ENCODE measurements around the gene LRPAP1.

DNA sequence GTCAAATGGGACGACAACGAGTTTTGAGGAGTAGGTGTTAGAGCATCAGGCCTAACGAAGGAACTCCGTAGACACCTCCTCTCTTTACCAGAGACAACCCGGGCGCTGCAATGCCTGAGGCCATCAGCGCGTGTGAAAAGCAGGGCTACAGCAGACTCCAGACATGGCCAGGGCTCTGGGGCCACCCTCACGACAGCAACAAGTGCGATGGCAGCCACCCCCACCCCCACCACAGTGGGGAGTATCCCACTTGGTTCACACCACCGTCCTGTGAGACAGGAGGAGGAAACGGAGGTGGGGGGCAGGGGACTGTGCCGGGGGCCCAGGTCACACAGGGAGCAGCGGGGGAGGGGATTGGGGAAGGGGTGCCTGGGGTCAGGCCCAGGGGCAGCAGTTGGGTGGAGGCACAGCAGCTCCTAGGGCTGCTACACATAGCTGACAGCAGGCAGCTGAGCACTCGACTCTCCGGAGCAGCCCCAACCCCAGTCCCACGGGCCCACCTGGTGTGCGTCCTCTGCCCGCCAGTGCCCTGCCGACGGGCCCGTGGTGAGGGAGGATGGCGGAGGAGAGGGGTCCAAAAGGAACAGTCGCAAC is 8.5 kb downstream of the LRPAP1 start:
- TF ChIP-seq, protein P1, sequence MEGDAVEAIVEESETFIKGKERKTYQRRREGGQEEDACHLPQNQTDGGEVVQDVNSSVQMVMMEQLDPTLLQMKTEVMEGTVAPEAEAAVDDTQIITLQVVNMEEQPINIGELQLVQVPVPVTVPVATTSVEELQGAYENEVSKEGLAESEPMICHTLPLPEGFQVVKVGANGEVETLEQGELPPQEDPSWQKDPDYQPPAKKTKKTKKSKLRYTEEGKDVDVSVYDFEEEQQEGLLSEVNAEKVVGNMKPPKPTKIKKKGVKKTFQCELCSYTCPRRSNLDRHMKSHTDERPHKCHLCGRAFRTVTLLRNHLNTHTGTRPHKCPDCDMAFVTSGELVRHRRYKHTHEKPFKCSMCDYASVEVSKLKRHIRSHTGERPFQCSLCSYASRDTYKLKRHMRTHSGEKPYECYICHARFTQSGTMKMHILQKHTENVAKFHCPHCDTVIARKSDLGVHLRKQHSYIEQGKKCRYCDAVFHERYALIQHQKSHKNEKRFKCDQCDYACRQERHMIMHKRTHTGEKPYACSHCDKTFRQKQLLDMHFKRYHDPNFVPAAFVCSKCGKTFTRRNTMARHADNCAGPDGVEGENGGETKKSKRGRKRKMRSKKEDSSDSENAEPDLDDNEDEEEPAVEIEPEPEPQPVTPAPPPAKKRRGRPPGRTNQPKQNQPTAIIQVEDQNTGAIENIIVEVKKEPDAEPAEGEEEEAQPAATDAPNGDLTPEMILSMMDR (IDR thresholded peaks at IDR 0.05), result no peak
- TF ChIP-seq ZBTB21 (CRISPR knock-in tag; IDR thresholded peaks at IDR 0.05; ENCODE audit: borderline replicate concordance), result no peak
- TF ChIP-seq, protein P2, sequence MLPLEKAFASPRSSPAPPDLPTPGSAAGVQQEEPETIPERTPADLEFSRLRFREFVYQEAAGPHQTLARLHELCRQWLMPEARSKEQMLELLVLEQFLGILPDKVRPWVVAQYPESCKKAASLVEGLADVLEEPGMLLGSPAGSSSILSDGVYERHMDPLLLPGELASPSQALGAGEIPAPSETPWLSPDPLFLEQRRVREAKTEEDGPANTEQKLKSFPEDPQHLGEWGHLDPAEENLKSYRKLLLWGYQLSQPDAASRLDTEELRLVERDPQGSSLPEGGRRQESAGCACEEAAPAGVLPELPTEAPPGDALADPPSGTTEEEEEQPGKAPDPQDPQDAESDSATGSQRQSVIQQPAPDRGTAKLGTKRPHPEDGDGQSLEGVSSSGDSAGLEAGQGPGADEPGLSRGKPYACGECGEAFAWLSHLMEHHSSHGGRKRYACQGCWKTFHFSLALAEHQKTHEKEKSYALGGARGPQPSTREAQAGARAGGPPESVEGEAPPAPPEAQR (CRISPR knock-in tag; IDR thresholded peaks at IDR 0.05), result no peak
- TF ChIP-seq, protein P3, sequence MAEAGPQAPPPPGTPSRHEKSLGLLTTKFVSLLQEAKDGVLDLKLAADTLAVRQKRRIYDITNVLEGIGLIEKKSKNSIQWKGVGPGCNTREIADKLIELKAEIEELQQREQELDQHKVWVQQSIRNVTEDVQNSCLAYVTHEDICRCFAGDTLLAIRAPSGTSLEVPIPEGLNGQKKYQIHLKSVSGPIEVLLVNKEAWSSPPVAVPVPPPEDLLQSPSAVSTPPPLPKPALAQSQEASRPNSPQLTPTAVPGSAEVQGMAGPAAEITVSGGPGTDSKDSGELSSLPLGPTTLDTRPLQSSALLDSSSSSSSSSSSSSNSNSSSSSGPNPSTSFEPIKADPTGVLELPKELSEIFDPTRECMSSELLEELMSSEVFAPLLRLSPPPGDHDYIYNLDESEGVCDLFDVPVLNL (CRISPR knock-in tag; IDR thresholded peaks at IDR 0.05; ENCODE audit: borderline replicate concordance, low read depth), result no peak
- TF ChIP-seq SP1 (CRISPR knock-in tag; conservative IDR thresholded peaks at IDR 0.05), result no peak
- TF ChIP-seq, protein P4, sequence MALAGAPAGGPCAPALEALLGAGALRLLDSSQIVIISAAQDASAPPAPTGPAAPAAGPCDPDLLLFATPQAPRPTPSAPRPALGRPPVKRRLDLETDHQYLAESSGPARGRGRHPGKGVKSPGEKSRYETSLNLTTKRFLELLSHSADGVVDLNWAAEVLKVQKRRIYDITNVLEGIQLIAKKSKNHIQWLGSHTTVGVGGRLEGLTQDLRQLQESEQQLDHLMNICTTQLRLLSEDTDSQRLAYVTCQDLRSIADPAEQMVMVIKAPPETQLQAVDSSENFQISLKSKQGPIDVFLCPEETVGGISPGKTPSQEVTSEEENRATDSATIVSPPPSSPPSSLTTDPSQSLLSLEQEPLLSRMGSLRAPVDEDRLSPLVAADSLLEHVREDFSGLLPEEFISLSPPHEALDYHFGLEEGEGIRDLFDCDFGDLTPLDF (CRISPR knock-in tag; IDR thresholded peaks at IDR 0.05), result no peak
- TF ChIP-seq NFYB (CRISPR knock-in tag; conservative IDR thresholded peaks at IDR 0.05; ENCODE audit: low read depth), result no peak
- TF ChIP-seq, protein P5, sequence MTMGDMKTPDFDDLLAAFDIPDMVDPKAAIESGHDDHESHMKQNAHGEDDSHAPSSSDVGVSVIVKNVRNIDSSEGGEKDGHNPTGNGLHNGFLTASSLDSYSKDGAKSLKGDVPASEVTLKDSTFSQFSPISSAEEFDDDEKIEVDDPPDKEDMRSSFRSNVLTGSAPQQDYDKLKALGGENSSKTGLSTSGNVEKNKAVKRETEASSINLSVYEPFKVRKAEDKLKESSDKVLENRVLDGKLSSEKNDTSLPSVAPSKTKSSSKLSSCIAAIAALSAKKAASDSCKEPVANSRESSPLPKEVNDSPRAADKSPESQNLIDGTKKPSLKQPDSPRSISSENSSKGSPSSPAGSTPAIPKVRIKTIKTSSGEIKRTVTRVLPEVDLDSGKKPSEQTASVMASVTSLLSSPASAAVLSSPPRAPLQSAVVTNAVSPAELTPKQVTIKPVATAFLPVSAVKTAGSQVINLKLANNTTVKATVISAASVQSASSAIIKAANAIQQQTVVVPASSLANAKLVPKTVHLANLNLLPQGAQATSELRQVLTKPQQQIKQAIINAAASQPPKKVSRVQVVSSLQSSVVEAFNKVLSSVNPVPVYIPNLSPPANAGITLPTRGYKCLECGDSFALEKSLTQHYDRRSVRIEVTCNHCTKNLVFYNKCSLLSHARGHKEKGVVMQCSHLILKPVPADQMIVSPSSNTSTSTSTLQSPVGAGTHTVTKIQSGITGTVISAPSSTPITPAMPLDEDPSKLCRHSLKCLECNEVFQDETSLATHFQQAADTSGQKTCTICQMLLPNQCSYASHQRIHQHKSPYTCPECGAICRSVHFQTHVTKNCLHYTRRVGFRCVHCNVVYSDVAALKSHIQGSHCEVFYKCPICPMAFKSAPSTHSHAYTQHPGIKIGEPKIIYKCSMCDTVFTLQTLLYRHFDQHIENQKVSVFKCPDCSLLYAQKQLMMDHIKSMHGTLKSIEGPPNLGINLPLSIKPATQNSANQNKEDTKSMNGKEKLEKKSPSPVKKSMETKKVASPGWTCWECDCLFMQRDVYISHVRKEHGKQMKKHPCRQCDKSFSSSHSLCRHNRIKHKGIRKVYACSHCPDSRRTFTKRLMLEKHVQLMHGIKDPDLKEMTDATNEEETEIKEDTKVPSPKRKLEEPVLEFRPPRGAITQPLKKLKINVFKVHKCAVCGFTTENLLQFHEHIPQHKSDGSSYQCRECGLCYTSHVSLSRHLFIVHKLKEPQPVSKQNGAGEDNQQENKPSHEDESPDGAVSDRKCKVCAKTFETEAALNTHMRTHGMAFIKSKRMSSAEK (CRISPR knock-in tag; IDR thresholded peaks at IDR 0.05; ENCODE audit: borderline replicate concordance), result no peak
- TF ChIP-seq, protein P6, sequence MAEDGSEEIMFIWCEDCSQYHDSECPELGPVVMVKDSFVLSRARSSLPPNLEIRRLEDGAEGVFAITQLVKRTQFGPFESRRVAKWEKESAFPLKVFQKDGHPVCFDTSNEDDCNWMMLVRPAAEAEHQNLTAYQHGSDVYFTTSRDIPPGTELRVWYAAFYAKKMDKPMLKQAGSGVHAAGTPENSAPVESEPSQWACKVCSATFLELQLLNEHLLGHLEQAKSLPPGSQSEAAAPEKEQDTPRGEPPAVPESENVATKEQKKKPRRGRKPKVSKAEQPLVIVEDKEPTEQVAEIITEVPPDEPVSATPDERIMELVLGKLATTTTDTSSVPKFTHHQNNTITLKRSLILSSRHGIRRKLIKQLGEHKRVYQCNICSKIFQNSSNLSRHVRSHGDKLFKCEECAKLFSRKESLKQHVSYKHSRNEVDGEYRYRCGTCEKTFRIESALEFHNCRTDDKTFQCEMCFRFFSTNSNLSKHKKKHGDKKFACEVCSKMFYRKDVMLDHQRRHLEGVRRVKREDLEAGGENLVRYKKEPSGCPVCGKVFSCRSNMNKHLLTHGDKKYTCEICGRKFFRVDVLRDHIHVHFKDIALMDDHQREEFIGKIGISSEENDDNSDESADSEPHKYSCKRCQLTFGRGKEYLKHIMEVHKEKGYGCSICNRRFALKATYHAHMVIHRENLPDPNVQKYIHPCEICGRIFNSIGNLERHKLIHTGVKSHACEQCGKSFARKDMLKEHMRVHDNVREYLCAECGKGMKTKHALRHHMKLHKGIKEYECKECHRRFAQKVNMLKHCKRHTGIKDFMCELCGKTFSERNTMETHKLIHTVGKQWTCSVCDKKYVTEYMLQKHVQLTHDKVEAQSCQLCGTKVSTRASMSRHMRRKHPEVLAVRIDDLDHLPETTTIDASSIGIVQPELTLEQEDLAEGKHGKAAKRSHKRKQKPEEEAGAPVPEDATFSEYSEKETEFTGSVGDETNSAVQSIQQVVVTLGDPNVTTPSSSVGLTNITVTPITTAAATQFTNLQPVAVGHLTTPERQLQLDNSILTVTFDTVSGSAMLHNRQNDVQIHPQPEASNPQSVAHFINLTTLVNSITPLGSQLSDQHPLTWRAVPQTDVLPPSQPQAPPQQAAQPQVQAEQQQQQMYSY (CRISPR knock-in tag; IDR thresholded peaks at IDR 0.05), result no peak
- TF ChIP-seq, protein P7, sequence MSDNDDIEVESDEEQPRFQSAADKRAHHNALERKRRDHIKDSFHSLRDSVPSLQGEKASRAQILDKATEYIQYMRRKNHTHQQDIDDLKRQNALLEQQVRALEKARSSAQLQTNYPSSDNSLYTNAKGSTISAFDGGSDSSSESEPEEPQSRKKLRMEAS (CRISPR knock-in tag; IDR thresholded peaks at IDR 0.05), result no peak
- TF ChIP-seq, protein P8, sequence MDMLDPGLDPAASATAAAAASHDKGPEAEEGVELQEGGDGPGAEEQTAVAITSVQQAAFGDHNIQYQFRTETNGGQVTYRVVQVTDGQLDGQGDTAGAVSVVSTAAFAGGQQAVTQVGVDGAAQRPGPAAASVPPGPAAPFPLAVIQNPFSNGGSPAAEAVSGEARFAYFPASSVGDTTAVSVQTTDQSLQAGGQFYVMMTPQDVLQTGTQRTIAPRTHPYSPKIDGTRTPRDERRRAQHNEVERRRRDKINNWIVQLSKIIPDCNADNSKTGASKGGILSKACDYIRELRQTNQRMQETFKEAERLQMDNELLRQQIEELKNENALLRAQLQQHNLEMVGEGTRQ (CRISPR knock-in tag; IDR thresholded peaks at IDR 0.05), result no peak
